Measurements from ENCODE around the gene FABP1.

FABP1 gene

GRCh38 chr2:88078643-88079172 lies 49.2 kb downstream of the FABP1 start:
- no peak for DNase-seq (ENCODE audit: low spot score)

GRCh38 chr2:88077080-88077479 lies 50.8 kb downstream of the FABP1 start:
- DNase-seq (ENCODE audit: low spot score) = no peak

DNA sequence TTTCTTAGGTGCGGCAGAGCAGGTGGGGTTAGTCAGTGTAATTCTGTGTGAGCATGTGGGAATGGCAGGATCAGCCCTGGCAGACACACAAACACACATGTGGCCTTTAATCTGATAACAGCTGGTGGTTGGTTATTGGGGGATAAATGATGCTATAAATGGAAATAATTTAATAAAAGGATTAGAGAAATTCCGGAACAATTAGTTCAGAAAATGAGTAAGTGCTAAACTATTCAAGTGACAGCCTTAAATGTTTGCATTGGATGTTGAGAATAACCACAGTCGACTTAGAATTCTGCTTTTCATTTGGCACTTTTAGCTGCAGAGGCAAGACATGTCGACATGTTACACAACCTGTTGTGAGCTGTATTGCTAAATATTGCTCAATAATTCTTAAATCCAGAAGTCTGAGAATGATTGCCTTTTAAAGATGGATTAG lies 53.0 kb downstream of the FABP1 start:
- no peak for DNase-seq (ENCODE audit: low spot score)

DNA sequence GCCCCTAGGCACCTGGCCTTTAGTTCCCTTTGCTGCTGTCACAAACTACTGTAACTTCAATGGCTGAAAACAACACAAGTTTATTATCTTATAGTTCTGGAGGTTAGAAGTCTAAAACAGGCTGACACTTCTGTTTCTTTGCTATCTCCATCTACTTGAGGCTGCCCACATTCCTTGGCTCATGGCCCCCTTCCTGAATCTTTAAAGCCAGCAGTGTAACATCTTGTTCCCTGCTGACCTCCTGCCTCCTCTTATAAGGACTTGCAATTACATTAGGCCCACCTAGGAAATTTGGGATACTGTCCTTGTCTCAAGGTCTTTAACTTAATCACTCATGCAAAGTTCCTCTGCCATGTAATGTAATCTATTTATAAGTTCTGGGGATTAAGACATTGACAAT lies 53.7 kb downstream of the FABP1 start:
- no peak for DNase-seq (ENCODE audit: low spot score)
